Right cardiac atrium (tissue), 5 donors: ENCODE measurements around the gene TBX2. TPM values are rescaled to one million over a fixed set of nuclear protein-coding genes. Genes with fewer than 3 reads are reported as not detected.
A peak's percentile ranks its signal among the peaks of the same experiment; 100 is the strongest.

ENCODE experiments used
- ATAC-seq, 2 donors: fragments of 200-7000 bp; cut with Tn5 transposase; one replicate each; pipeline versions ENCODE4 v1.8.0 to v1.9.1; 2020; ENCODE audit warnings: moderate library complexity in 2 of 2, mild to moderate bottlenecking in 1 of 2
- DNase-seq, 3 donors: peaks; one replicate each; pipeline ENCODE4 v3.0.0-alpha.2; 2020
- H3K27ac ChIP-seq: one replicate; pipeline ENCODE4 v1.5.1; 2013; ENCODE audit warnings: mild to moderate bottlenecking, low read length, control low read depth, moderate library complexity
- H3K27me3 ChIP-seq: one replicate; pipeline ENCODE4 v1.6.1; 2013; ENCODE audit not compliant: control insufficient read depth, insufficient read depth
- H3K4me1 ChIP-seq: one replicate; pipeline ENCODE4 v1.6.1; 2013; ENCODE audit warnings: low read length; ENCODE audit not compliant: control insufficient read depth, insufficient read depth
- H3K4me3 ChIP-seq: one replicate; pipeline ENCODE4 v1.5.1; 2013; ENCODE audit warnings: low read length, control low read depth
- H3K9me3 ChIP-seq: one replicate; pipeline ENCODE4 v1.6.1; 2013; ENCODE audit warnings: low read length; ENCODE audit not compliant: control insufficient read depth
- WGBS: extraction: QIAGEN DNeasy Blood & Tissue Kit; methylation state at CpG from one replicate; pipeline ENCODE4 v1.1.7; 2013; 5-methylcytosine and 5-hydroxymethylcytosine counted together
- intact Hi-C, 4 donors: fragments of 100-400 bp; cut with DNase I; formaldehyde crosslinking; loops; one replicate each; pipeline versions ENCODE4 v1.11.0 to v1.14.0; 2022 to 2023
- polyA plus RNA-seq: library from polyadenylated mRNA; stranded (reverse); fragments of 200-250 nt; gene quantifications from one replicate; pipeline ENCODE4 v1.2.3, GENCODE V29; 2013
- total RNA-seq, 4 donors: library from RNA; stranded (reverse); fragmentation: NEBNext Ultra II Directional; extraction: Animal tissue kit (Norgen Biotek cat#: 25700); gene quantifications; one replicate each; pipeline ENCODE4 v1.2.1, GENCODE V29; 2021
- donor health status: healthy with polysubstance abuse.
- donor health status: DM: no; HTN: yes; CAD: no.
- donor health status: DM: no; HTN: no; CAD: no.
- donor health status: DM: no; HTN: yes; CAD: no; lungs with severe emphysema.
- donor health status: DM: yes; HTN: yes; CAD: no.

Gene TBX2
- total and polyA plus RNA-seq, 5 donors: 5.9 to 12.4 (median 9.5) TPM

GRCh38 chr17:61389670-61390478 lies 9.8 kb upstream of the TBX2 start:
- DNase-seq: peak in 2 of 3 donors; percentile 85 to 86
- H3K27ac ChIP-seq: no peak overlapping the region
- no peaks in the 10 kb centered on the region for H3K27me3 ChIP-seq
- H3K4me3 ChIP-seq: no peak overlapping the region
- 22% methylated on average over 25 of the region's 25 CpGs for WGBS
- intact Hi-C loops: loop anchor here (5.0 to 10.0 kb wide), 5 partner anchors 135 to 665 kb away; no protein-coding TSS in a partner anchor
- H3K4me1 ChIP-seq: no peaks in the 10 kb centered on the region
- H3K9me3 ChIP-seq: no peaks in the 10 kb centered on the region
- ATAC-seq: peak; percentile 46 to 72

DNA sequence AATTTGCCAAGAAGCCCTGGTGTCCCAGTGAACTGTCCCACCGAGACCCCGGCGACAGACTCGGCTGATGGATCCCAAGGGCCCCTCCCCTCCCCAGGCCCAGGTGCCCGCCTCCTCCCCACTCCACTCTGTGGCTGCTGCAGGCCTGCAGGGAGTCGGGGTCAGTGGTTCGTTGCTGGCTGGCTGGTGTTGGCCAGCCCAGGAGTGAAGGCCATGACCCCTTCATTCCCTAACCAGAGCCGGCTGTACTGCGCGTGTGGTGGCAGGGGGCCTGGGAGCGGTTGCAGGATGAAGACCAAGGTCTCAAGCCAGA lies 9.2 kb upstream of the TBX2 start:
- ATAC-seq (peak in 1 of 2 donors; percentile 4), DNase-seq (peak in 1 of 3 donors; percentile 38)
- no peak overlapping the region for H3K27ac ChIP-seq

GRCh38 chr17:61391595-61392291 lies 7.9 kb upstream of the TBX2 start:
- Histone ChIP-seq H3K4me1 (no peaks in the 10 kb centered on the region), H3K9me3 (no peaks in the 10 kb centered on the region), H3K27ac (no peak overlapping the region), H3K4me3 (no peak overlapping the region), H3K27me3 (no peaks in the 10 kb centered on the region)
- DNase-seq (peak in 1 of 3 donors; percentile 26), ATAC-seq (no peak)
- WGBS: 91% methylated on average over 19 of the region's 19 CpGs
- intact Hi-C loops: loop anchor here (10.0 kb wide), 4 partner anchors 137 to 667 kb away; no protein-coding TSS in a partner anchor

More for the DNA sequence above, 9.2 kb upstream of the TBX2 start:
- intact Hi-C loops: loop anchor here (10.0 kb wide), 4 partner anchors 136 to 666 kb away; no protein-coding TSS in a partner anchor
- Histone ChIP-seq H3K27me3 (no peaks in the 10 kb centered on the region), H3K4me1 (no peaks in the 10 kb centered on the region), H3K9me3 (no peaks in the 10 kb centered on the region), H3K4me3 (no peak overlapping the region)
- WGBS: 87% methylated on average over 11 of the region's 11 CpGs

DNA sequence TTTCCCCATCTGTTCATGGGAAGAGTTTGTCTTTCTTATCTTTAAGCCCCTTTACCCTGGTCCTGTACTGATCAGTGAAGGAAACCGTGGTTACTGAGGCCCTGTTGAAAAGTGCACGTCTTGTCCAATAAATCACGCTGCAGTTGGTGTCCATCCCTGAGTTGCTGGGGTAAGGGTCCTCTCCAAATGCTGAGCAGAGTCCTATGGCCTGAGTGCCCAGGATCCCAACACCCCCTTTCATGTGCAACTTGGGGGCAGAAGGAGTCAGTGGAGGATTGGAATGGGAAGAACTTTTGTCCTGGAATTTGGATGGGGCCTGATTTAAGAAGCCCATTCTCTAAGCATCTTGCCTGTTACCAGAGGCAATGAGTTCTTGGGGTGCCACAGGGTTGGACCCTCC lies 7.0 kb upstream of the TBX2 start:
- Histone ChIP-seq H3K4me1 (no peaks in the 10 kb centered on the region), H3K9me3 (no peaks in the 10 kb centered on the region), H3K4me3 (no peak overlapping the region), H3K27me3 (no peaks in the 10 kb centered on the region), H3K27ac (no peak overlapping the region)
- intact Hi-C loops: loop anchor here (10.0 kb wide), 4 partner anchors 138 to 668 kb away; no protein-coding TSS in a partner anchor
- ATAC-seq (no peak), DNase-seq (peak in 1 of 3 donors; percentile 3)
- 92% methylated on average over 3 of the region's 3 CpGs for WGBS

GRCh38 chr17:61393550-61393903 lies 6.1 kb upstream of the TBX2 start:
- Histone ChIP-seq H3K9me3 (no peaks in the 10 kb centered on the region), H3K27ac (no peak overlapping the region), H3K27me3 (no peaks in the 10 kb centered on the region), H3K4me1 (no peaks in the 10 kb centered on the region), H3K4me3 (no peak overlapping the region)
- DNase-seq (peak in 2 of 3 donors; percentile 29 to 42), ATAC-seq (no peak)
- intact Hi-C loops: loop anchor here (10.0 kb wide), 4 partner anchors 139 to 669 kb away; no protein-coding TSS in a partner anchor
- WGBS: 88% methylated on average over 3 of the region's 3 CpGs

DNA sequence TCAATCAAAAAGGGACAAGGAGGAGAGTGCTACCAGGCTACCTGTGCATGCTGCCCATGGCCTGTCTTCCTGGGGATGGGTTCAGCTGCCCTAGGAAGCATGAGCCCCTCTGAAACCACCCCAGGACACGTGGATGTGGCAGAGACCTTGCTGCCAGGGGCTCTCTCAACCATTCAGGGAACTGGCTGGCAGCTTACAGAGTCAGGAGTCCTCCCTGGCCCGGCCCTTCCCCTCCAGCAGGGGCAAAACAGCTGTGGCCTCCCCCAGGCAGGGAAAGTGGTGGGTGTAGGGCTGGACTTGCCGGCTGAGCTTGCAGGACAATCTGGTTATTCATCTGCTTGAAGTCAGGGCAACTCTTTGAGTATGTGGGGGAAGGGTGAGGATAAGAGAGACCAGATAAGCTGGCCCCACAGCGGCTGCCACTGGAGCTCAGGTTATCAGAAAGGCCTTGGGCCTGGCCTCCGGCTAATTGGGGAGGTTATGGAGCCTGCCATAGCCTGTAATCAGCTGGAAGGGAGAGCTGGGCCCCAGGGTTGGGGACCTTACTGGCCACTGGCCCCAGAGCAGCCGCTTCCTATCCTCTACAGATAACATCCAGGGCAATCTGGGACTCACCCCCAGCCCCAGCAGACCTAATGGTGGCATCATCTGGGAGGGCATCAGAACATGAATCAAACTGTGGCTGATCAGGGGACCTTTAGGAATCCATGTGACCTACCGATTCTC lies 5.6 kb upstream of the TBX2 start:
- DNase-seq: peak in 1 of 3 donors; percentile 52
- intact Hi-C loops: loop anchor here (10.0 kb wide), 4 partner anchors 139 to 669 kb away; no protein-coding TSS in a partner anchor
- no peak overlapping the region for H3K27ac ChIP-seq
- no peak for ATAC-seq
- no peaks in the 10 kb centered on the region for H3K4me1 ChIP-seq
- 55% methylated on average over 7 of the region's 7 CpGs for WGBS
- no peaks in the 10 kb centered on the region for H3K27me3 ChIP-seq
- H3K9me3 ChIP-seq: no peaks in the 10 kb centered on the region
- H3K4me3 ChIP-seq: no peak overlapping the region

- DNase-seq (no peak), ATAC-seq (no peak)
- 67% methylated on average over 10 of the region's 10 CpGs for WGBS
- Histone ChIP-seq H3K9me3 (no peaks in the 10 kb centered on the region), H3K27me3 (no peaks in the 10 kb centered on the region), H3K27ac (peak overlapping the region; percentile 16), H3K4me1 (no peaks in the 10 kb centered on the region), H3K4me3 (no peak overlapping the region)
- intact Hi-C loops: loop anchor here (10.0 kb wide), 4 partner anchors 140 to 670 kb away; no protein-coding TSS in a partner anchor
Measured at GRCh38 chr17:61394630-61395408, 4.8 kb upstream of the TBX2 start.

DNA sequence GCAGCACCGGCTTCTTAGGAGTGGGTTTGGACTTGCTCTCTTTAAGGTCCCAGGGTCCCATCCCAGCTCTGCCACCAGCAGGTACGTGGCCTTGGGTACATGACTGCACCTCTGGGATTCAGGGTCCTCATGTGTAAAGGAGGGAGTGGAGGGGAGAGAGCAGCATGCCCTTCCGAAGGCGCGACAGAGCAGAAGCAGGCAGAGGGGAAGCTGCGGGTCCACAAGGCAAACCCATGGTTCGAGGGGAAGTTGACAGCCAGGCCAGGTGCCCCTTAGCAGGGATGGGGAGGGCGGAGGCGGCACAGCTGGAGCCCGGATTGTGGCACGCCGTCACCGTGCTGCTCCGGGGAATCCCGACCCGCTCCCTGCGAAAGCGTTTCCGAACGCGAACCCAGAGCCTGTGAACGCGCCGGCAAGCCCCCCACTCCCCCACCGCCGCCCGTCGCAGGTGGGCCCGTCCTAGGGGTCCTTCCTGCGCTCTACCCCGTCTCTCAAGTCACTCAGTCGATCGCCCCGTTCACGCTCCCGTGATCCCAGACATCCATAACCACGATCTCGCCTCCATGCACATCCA lies 4.1 kb upstream of the TBX2 start:
- H3K4me1 ChIP-seq: no peaks in the 10 kb centered on the region
- H3K27me3 ChIP-seq: no peaks in the 10 kb centered on the region
- H3K27ac ChIP-seq: peak overlapping the region; percentile 18
- peak overlapping the region; percentile 84 for H3K4me3 ChIP-seq
- ATAC-seq (no peak), DNase-seq (no peak)
- H3K9me3 ChIP-seq: no peaks in the 10 kb centered on the region
- WGBS: 57% methylated on average over 38 of the region's 38 CpGs
- intact Hi-C loops: loop anchor here (10.0 kb wide), 4 partner anchors 141 to 671 kb away; no protein-coding TSS in a partner anchor

DNA sequence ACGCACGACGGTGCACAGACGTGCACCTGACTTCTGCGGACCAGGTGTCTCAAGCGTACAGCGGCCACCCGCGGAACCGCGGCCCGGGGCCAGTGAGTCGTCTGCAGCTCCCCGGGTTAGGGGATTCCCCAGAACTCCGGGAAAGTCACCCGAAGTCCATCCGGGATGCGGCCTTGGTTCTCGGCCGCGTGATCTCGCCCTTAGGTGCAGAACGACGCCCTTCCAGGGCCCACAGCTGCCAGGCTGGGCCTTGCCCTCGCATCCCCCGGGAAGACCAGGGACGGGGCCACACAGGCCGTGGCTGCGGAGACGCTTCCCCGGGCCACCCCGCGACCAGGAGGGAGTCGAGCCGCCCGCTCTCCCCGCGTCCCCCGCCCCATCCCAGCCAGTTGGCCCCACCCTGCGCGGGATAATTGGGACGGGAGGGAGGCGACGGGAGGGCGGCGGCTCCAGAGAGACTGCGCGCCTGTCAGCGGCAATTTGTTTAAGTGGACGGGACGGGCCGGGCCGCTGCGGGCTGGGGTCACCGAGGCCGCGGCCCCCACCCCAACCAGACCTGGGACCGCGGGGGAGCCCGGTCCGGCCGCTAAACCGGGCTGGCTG lies 3.6 kb upstream of the TBX2 start:
- Histone ChIP-seq H3K4me3 (peak overlapping the region; percentile 84), H3K27ac (peak overlapping the region; percentile 18), H3K9me3 (no peaks in the 10 kb centered on the region), H3K4me1 (no peaks in the 10 kb centered on the region), H3K27me3 (no peaks in the 10 kb centered on the region)
- DNase-seq (peak in 2 of 3 donors; percentile 62 to 79), ATAC-seq (no peak)
- WGBS: 15% methylated on average over 63 of the region's 63 CpGs
- intact Hi-C loops: loop anchor here (10.0 kb wide), 4 partner anchors 141 to 671 kb away; no protein-coding TSS in a partner anchor
